H54 (cell line): ENCODE results near the gene SHROOM2.
A peak's percentile ranks its signal among the peaks of the same experiment; 100 is the strongest.
"Not testable (repeated sequence)": the region's sequence is repeated elsewhere in the genome, so short reads cannot be mapped to it uniquely, and the experiment has no call there.

Source experiments
- DNase-seq: peaks from one replicate; pipeline ENCODE4 v3.0.0; 2011; ENCODE audit warnings: low spot score, mixed read lengths; ENCODE audit not compliant: insufficient read length
- FAIRE-seq: peaks from 3 replicates; lab custom pipeline; 2011; peaks lifted over from hg19 to GRCh38; lab: Jason Lieb, UNC
- POLR2A ChIP-seq: IDR thresholded peaks from 2 replicates; pipeline ENCODE4 v1.6.1; 2011; ENCODE audit warnings: low read depth, mild to moderate bottlenecking, low read length

Gene SHROOM2

GRCh38 chrX:9804444-9804843 lies 18.2 kb downstream of the SHROOM2 start:
- DNase-seq (no peak), FAIRE-seq (no peak)
- TF ChIP-seq POLR2A, result no peak

- FAIRE-seq, result no peak
- no peak for TF ChIP-seq POLR2A
Measured at GRCh38 chrX:9805956-9806355, 19.7 kb downstream of the SHROOM2 start.

DNA sequence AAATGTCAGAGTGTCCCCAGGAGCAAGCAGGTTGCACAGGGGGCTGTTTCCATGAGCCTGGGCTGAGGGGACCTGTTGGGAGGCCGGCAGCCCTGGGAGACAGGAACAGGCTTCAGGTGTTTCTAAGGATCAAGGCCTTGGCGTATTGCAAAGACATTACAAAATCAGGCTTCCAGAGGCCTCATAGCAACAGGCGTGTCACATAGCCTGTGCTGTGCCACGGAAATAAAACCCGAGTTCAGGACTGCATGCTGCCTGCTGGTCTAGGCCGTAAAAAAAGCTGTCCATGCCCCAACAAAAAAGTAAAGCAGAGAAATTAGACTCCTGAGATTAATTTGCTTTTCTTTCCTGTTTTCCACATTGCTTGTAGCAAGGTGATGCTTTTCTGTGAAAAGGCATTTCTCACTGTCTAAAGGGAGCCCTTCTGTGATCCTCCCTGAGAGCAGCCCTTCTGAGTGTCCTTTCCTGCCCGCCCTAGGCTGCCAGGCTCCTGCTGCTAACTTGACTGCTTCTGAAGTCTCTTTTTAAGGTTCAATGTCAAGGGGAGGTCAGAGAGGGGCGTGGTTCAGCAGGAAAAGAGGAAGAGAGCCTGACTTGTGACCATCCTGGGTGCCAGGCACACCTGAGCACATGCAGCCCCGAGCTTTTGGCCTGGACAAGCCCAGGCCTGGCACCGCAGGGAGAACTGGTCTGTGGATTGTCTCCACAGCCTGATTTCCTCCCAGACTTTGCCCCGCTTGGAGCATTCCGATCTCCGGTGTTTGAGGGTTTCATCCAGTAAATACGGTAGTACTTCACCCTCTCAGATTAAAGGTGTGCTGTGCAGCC lies 21.3 kb downstream of the SHROOM2 start:
- no peak for FAIRE-seq
- TF ChIP-seq POLR2A, result no peak

More at GRCh38 chrX:9805956-9806355, 19.7 kb downstream of the SHROOM2 start:
- DNase-seq, result no peak

DNA sequence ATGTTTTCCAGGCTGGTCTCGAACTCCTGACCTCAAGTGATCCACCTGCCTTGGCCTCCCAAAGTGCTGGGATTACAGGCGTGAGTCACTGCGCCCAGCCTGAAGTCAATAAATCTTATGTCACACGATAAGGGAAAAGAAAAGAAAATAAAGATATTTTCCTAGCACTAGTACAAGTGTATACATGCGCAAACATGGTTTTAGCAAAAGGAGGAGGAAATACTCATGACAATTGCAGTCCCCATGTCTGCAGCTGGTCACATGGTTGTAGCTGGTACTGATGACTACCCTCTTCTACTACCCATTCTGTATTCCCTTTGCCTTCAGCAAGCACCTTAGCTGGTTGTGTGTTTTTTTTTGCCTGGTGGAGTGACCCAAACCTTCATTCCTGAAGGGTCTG lies 23.6 kb downstream of the SHROOM2 start:
- DNase-seq, FAIRE-seq: not testable (repeated sequence)

More for the DNA sequence above, 21.3 kb downstream of the SHROOM2 start:
- DNase-seq, result no peak

DNA sequence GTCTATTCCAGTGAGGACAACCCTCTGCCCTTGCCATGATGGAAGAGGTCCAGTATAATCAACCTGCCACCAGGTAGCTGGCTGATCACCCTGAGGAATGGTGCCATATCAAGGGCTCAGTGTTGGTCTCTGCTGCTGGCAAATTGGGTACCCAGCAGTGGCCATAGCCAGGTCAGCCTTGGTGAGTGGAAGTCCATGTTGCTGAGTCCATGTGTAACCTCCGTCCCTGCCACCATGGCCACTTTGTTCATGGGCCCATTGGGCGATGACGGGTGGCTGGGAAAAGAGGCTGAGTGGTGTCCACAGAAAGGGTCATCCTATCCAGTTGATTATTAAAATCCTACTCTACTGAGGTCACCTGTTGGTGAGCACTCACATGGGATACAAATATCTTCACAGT lies 24.9 kb downstream of the SHROOM2 start:
- not testable (repeated sequence) for FAIRE-seq, DNase-seq

DNA sequence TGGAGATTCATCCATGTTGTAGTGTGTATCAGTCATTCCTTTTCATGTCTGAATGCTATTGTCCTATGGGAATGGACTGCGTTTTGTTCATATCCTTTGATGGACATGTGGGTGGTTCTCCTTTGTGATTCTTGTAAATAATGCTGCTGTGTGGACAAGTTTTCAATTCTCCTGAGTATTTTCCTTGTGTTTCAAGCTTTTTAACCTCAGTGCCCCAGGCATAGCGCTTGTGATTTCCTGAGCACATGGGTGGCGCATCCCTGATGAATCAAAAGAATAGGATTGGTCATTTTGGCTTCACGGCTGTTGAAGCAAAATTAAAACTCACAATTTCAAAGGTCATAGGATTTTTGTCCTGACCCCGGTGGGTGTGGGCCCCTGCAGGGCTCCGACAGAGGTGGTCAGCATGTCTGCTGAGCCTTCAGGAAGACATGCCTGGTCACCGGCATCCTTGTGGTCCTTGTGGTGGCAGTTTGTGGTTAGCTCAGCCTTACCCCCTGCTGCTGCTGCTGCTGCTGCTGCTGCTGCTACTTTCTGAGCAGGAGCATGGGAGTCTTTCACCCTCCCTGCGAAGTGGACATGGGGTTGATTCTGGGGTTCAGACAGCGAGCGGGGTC lies 30.0 kb downstream of the SHROOM2 start:
- DNase-seq (peak; percentile 5), FAIRE-seq (no peak)
- TF ChIP-seq POLR2A, result no peak

GRCh38 chrX:9821572-9821971 lies 35.3 kb downstream of the SHROOM2 start:
- FAIRE-seq (no peak), DNase-seq (no peak)
- no peak for TF ChIP-seq POLR2A

DNA sequence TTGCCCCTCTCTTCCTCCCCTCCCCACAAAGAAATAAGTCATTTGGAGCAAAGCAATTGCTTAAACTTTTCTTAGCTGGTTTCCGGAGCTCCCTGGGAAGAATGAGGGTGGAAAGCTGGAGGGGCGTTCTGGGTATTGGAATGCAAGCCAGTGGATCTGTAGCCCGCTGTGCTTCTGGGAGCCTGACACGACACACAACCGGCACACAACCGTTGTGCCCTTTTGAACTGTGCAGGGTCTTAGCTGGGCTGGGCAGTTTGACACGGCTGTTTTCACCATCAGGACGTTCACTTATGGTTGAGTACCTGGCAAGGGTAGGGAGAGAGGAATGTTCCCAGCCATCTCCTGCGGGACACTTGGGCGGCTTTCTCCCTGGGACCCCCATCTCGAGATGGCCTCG lies 38.3 kb downstream of the SHROOM2 start:
- TF ChIP-seq POLR2A, result no peak
- FAIRE-seq, result no peak
- no peak for DNase-seq

DNA sequence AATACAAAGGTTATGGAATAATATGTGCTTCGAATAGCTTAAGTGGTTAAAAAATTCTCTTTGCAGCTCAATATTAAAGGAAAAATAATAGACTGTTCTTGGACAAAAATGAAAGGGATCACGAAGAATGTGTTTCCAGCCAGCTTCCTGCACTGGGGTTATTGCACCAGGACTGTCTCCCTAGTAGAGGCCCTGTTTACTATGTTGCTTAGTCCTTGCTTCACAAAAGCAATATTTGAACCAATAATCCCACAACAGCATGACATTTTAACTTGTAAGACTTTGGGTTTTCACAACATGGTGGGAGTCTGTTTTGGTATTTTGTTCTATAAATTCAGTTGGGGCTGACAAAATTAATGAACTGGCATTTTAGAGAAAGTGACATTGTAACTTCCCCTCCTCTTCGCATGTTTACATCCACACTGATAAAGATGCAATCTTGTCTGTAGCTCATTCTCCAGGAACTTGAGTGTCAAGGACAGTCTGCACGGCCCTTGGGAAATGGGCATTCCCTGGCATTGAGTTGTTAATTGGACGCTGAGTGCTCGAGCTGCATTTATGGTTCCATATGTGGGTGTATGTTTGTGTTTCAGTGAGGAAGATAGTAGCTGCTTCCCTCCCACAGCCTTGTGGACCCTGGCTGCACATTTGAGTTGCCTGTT lies 39.0 kb downstream of the SHROOM2 start:
- TF ChIP-seq POLR2A, result no peak
- no peak for DNase-seq
- no peak for FAIRE-seq

DNA sequence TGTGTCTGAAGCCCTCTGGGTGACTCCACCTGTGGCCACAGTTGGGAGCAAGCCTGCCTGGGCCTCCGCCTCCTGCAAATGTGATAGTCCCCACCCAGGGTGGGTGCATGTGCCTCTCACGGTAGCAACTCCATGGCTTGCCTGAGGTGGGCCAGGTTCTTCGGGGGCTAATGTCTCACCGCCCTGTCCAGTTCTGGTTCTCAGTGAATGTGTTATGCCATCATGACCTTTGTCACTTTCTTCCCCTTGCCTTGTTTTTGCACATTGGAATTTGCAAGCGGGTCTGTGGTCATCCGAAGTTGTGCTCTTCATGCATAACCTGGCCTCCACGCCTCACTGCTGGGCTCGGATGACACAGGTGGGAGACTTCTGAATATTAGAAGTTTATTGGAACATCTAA lies 39.7 kb downstream of the SHROOM2 start:
- no peak for TF ChIP-seq POLR2A
- FAIRE-seq, result no peak

DNA sequence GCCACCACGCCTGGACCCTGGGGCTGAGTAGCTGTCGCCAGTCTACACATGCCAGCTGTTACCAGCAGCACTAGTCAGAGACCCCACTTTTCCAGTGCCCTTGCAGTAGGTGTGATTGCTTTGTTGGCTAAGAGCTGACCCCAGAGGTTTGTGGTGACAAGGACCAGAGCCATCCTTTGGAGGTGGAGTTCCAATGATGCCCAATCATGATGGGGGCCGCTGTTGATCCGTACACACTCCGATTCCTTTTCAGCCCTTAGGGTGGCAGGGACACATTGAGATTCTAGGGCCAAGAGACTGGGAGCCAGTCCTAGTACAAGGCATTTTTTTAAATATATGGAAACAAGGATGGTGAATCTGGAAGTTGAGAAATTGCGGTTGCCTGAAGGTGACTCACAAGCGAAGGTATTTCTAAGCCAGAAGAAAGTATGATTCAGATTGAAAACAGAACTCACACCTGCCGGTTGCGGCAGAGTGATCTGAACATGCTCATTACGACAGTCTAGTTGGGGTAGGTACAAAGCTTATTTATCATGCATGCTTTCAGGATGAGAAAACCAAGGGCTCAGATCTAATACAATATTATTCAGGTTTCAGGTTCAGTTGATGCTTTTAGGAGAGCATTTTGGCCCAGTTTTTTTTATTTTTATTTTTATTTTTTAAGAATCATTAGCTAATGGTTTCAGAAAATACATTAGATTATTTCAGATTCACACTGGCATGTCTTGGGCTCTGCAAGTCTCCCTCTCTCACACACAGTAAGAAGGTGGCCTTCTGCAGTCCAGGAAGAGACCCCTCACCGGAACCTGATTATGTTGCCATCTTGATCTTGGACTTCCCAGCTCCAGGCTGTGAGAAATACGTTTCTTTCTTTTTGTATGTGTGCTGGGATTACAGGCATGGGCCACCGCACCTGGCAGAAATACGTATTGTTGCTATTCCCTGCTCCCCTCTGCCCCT lies 43.4 kb downstream of the SHROOM2 start:
- no peak for FAIRE-seq
- peak; percentile 17 for DNase-seq
- no peak for TF ChIP-seq POLR2A

More for the DNA sequence above, 39.7 kb downstream of the SHROOM2 start:
- DNase-seq, result no peak

DNA sequence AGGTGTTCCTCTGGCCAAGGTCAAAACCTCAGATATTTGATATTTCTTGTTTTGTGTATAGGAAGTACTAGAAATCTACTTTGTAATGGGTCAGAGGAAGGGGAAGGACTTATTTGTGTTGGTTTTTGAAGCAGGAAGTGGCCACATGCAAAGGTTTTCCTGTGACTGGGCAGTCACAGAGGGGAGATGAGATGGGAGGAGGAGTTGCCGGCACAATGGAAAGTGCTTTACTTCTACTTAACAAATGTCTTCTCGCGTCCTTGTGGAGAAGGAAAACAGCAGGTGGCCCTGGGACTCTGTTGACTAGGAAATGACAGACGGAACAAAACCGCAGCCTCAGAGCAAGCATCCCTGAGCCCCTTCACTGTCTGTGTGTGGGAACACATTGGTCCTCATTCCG lies 46.6 kb downstream of the SHROOM2 start:
- no peak for TF ChIP-seq POLR2A
- DNase-seq (no peak), FAIRE-seq (no peak)

GRCh38 chrX:9835585-9836210 lies 49.5 kb downstream of the SHROOM2 start:
- no peak for DNase-seq
- no peak for FAIRE-seq
- TF ChIP-seq POLR2A, result no peak
